HPDE6-E6E7 (cell line): ENCODE measurements around the gene ENC1.
"Not testable (repeated sequence)": the region's sequence is repeated elsewhere in the genome, so short reads cannot be mapped to it uniquely, and the experiment has no call there.

Experiments used
- DNase-seq: peaks from one replicate; pipeline ENCODE4 v3.0.0; 2011; ENCODE audit warnings: missing footprints; ENCODE audit errors: extremely low spot score

ENC1 gene, protein sequence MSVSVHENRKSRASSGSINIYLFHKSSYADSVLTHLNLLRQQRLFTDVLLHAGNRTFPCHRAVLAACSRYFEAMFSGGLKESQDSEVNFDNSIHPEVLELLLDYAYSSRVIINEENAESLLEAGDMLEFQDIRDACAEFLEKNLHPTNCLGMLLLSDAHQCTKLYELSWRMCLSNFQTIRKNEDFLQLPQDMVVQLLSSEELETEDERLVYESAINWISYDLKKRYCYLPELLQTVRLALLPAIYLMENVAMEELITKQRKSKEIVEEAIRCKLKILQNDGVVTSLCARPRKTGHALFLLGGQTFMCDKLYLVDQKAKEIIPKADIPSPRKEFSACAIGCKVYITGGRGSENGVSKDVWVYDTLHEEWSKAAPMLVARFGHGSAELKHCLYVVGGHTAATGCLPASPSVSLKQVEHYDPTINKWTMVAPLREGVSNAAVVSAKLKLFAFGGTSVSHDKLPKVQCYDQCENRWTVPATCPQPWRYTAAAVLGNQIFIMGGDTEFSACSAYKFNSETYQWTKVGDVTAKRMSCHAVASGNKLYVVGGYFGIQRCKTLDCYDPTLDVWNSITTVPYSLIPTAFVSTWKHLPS

GRCh38 chr5:74640450-74640953 is at the start of gene ENC1:
ENC1 (minus strand) TSS chr5:74640728; CDS start chr5:74636485, 4,243 bp downstream.
- DNase-seq, result no peak

DNA sequence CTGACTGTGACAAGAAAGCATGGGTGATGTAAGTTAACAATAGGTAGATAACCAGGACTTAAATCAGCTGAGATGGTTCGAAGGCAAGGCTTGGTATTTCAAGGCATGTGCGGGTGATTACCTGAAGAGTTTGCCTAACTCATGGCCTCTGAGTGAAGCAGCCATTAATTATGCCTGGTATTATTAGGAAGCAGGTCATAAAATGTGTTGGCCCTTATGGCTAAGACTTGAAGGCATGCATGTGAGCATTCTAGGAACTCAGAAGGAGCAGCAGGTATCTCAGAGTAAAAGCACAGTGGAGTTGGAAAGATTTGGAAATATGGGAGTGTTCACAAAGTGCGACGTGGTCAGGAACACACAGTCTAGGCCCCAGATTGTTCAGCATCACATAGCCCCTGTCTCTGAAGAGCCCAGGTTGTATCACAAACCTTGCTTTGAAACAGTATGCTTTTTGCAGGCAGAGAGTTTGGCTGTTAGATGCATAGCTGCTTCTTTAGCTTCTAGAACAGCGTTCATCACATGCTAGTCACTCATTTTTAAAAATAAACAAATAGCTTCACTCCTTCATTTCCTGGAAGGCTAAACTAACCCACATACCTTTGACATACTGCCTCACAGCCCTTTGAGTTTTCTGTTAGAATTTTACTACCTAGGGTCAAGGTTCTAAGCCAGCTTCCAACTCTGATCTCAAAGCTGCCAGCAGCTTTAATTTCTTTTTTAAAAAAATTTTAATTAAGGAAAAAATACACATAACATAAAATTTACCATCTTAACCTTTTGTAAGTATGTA is 46.6 kb upstream of the ENC1 start:
- DNase-seq, result no peak

DNA sequence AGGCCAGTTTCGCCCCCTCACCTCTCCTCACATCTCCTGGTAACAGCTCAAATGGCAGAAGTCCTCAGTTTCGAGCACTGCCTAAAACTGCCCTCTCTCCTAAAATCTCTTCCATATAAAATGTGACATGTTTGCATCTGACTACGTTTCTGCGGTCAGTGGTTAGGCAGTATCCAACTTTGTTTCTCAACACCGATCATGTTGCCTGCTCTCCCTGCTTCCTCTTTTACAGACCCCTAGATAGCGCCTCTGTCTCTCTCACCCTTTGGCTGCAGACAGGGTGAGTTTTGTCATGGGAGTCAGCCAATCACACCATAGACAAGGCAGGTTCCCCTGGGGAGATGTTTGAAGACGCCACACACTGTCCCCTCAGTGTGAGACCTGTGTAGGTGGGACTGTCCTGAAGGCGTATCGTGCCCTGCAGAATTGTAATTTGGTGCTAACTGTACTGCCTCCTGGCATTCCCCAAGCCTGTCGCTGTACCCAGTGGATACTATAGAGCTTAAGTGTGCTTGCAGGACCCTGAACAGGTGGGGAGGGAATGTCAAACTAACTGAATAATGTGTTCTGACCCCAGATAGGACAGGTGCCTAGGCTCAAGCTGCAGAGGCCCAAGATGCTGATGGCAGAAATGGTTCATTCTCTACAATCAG is 45.6 kb upstream of the ENC1 start:
- DNase-seq, result no peak

DNA sequence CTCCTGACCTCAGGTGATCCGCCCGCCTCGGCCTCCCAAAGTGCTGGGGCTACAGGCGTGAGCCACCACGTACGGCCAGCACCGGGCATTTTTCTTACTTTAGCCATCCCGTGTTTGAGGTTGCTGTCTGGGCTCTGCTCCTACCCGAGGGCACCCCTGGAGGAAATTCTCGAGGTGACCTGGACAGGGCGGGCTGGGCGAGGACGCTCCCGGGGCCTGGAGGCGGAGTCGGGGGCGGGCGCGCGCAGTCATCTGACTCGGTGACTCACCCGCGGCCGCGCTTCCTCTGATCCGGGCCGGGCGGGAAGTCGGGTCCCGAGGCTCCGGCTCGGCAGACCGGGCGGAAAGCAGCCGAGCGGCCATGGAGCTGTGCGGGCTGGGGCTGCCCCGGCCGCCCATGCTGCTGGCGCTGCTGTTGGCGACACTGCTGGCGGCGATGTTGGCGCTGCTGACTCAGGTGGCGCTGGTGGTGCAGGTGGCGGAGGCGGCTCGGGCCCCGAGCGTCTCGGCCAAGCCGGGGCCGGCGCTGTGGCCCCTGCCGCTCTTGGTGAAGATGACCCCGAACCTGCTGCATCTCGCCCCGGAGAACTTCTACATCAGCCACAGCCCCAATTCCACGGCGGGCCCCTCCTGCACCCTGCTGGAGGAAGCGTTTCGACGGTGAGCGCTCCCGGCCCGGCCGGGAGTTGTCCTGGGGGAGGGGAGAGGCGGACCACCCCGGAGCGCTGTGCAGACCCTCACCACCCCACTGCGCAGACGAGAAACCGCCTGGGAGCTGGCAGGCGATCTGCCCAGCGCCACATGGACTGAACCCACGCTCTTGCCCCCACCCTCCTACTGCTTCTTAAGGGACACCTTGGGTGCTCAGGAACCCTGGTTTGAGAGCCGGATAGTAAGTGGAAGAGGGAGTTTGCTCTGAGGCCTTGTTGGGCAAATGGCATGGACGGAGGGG is 44.6 kb upstream of the ENC1 start, which contains the start of gene HEXB:
TSS of gene HEXB (plus strand) at position 334 of the 952 bp plus-strand sequence. CDS start at position 362, 28 bp downstream.
- DNase-seq, result peak; percentile 82

GRCh38 chr5:74679966-74680365 is 39.4 kb upstream of the ENC1 start:
- no peak for DNase-seq

GRCh38 chr5:74679300-74679699 is 38.8 kb upstream of the ENC1 start:
- DNase-seq, result not testable (repeated sequence)

GRCh38 chr5:74678123-74678522 is 37.6 kb upstream of the ENC1 start:
- not testable (repeated sequence) for DNase-seq

GRCh38 chr5:74676466-74676865 is 35.9 kb upstream of the ENC1 start:
- not testable (repeated sequence) for DNase-seq

GRCh38 chr5:74673011-74673790 is 32.7 kb upstream of the ENC1 start:
- no peak for DNase-seq

- DNase-seq, result no peak
Measured at GRCh38 chr5:74672215-74672877, 31.8 kb upstream of the ENC1 start.

DNA sequence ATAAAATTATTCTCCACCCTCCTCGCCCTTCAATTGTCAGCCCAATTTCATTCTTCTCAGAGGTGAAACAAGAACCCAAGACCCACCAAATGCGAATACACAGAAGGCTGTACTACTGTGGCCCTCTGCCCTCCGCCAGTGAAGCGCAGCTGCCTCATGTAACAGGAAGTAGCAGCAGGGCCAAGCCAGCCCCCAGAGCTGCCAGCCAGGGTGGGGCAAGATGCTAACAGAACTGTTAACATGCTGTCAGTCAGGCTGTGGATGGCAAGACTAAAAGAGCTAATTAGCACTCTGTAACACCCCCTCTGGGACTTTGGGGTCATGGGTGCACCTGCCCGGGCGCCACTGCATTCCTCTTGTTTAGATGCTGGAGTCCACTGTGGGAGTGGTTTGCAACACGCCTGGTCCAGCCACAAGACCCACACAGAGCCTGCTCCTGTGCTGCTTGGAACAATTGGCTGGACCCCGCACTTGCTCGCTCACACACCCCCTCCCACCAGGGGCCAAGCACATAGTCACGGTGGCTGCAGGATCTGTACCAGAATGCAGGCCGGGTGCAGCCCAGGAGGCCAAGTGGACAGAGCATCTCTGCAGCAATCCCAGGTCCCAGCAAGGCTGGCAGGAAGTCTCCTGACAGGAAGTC is 30.0 kb upstream of the ENC1 start:
- no peak for DNase-seq

GRCh38 chr5:74669821-74670220 is 29.3 kb upstream of the ENC1 start:
- no peak for DNase-seq

DNA sequence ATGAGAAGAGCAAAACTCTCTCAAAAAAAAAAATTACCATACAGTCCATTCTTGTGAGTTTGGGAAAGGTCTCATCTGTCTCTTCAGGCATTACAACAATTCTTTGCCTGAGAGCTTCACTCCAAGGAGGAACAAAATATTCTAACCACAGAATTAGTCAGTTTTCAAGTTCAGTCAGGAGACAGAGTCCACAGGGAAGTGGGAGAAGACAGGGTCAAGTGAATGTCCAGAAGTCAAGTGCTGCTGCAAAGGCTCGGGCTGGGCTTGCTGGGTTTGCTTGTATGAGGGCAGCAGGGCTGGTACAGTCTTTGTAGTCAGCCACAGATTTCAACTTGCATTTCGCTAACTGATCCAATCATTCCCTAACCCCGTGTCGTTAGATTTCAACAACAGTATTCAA is 26.9 kb upstream of the ENC1 start:
- no peak for DNase-seq

- no peak for DNase-seq
Measured at GRCh38 chr5:74665816-74666215, 25.3 kb upstream of the ENC1 start.

DNA sequence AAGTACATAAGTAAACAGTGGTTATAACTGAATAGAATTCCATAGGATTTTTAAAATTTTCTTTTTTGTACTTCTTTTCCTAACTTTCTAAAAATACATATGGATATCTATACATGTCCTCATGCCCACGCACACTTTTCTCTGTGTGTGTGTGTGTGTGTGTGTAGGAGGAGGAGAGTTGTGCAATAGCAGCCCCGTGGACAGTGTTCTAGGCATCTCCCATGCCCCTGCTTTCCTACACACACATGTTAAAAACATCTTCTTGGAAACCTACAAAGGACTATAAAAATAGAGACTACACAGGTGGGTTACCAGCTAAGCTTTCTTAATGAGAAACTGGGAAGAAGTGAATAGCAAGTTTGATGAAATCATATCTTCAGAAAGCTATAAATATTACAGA is 24.7 kb upstream of the ENC1 start:
- no peak for DNase-seq

DNA sequence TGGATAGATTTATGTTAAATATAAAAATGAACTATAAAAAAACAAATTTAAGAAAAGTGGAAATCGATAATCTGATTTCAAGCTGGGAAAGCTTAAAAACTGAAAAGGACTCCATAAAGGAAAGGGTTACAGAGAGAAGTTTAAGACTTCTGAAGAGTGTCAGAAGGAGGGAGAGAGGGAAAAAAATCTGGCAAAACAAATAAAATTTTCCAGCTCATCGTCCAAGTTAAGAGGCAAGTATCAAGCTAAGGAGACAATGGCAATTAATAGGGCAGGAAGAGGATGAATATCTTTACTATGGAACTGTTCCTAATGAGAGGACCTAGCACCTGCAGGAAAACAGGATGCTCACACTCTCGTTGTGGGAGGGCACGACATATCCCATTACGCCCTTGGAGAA is 24.0 kb upstream of the ENC1 start:
- no peak for DNase-seq

GRCh38 chr5:74660873-74661272 is 20.3 kb upstream of the ENC1 start:
- no peak for DNase-seq

DNA sequence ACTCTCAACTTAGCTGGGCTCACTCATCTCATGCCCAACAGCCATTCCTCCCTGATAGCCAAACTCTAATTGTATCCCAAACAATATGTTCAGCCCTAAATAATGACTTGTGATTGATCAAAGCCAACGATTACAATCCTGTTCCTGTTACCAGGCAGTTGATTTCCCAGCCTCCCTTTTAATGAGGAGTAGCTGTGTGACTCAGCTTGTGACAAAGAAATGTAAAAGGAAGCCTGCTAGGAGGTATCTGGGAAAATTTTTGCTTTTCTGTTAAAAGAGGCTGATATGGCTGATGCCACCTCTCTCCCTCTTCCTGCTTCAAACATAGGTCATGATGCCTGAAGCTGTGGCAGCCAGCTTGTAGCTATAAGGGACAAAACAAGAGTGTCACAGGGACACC is 19.6 kb upstream of the ENC1 start:
- DNase-seq, result no peak

DNA sequence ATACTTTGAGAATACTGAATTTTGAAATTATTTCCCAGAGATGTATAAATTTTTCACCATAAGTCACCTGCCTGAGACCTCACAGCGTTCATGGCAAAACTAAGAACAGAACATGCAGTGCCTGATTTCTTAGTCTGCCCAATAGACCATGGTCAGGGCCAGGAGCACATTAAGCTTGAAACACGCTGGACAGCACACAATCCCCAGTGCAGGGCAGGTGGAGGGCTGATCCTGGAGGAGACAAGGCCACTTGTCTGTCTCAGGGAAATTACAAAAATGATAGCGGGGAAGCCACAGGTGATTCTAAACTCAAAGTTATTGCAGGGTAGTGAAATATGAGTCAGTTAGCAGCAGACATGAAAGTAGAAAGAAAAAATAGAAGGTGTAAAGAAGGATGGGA is 18.6 kb upstream of the ENC1 start:
- DNase-seq, result no peak
